ENCODE measurements around the gene S100A2.

- no peak for TF ChIP-seq CTCF (conservative IDR thresholded peaks at IDR 0.05)
- no peak for TF ChIP-seq ZFX (IDR thresholded peaks at IDR 0.05)
Measured at GRCh38 chr1:153614189-153614900, 48.7 kb upstream of the S100A2 start.
